A549 (cell line): ENCODE data around the gene CKAP5.
"Not testable (repeated sequence)": the region's sequence is repeated elsewhere in the genome, so short reads cannot be mapped to it uniquely, and the experiment has no call there.

Experiments used
- CTCF ChIP-seq: fragments of >200 bp; sonication (Bioruptor Twin); formaldehyde crosslinking; IDR thresholded peaks from 3 replicates; pipeline ENCODE4 v1.5.1; 2016
- ESRRA ChIP-seq: fragments of 150-350 bp; IDR thresholded peaks from 2 replicates; pipeline ENCODE4 v1.6.1; 2014; ENCODE audit warnings: mild to moderate bottlenecking, low read length, borderline replicate concordance
- JUNB ChIP-seq: fragments of >200 bp; sonication (Bioruptor Twin); formaldehyde crosslinking; IDR thresholded peaks from 2 replicates; pipeline ENCODE4 v1.6.1; 2016
- MAFK ChIP-seq: fragments of 450-650 bp; IDR thresholded peaks from 2 replicates; pipeline ENCODE4 v1.6.1; 2014; ENCODE audit not compliant: partially characterized antibody
- POLR2A ChIP-seq: IDR thresholded peaks from 2 replicates; pipeline ENCODE4 v1.6.1; 2012; ENCODE audit warnings: mild to moderate bottlenecking, low read length
- POLR2AphosphoS2 ChIP-seq: conservative IDR thresholded peaks from 2 replicates; pipeline ENCODE4 v1.6.1; 2012; ENCODE audit warnings: low read length, improper control_type of control experiment, inconsistent platforms
- ZNF302 ChIP-seq: fragments of 250-450 bp; sonication (Bioruptor Pico); IDR thresholded peaks from 2 replicates; pipeline ENCODE4 v1.9.0; 2021; ENCODE audit warnings: inconsistent platforms, mild to moderate bottlenecking, moderate library complexity
- TF ChIP-seq, protein P1 (sequence below): fragments of 200-600 bp; sonication (generic); IDR thresholded peaks from 2 replicates; pipeline ENCODE4 v1.6.1; 2016; ENCODE audit warnings: antibody characterized with exemption, mild to moderate bottlenecking, moderate library complexity

DNA sequence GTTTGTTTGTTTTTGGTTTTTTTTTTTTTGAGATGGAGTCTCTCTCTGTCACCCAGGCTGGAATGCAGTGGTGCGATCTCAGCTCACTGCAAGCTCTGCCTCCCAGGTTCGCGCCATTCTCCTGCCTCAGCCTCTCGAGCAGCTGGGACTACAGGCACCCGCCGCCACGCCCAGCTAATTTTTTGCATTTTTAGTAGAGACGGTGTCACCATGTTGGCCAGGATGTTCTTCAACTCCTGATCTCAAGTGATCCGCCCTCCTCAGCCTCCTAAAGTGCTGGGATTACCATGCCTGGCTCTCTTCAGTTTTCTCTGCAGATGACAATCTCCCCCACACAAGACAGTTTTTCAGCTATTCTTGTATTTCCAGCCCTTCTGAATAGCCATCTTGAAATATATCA is 136.7 kb downstream of the CKAP5 start:
- TF ChIP-seq POLR2A; CTCF; ZNF302 (CRISPR knock-in tag); MAFK; POLR2AphosphoS2; JUNB; ESRRA: not testable (repeated sequence)
- TF ChIP-seq, protein P1, sequence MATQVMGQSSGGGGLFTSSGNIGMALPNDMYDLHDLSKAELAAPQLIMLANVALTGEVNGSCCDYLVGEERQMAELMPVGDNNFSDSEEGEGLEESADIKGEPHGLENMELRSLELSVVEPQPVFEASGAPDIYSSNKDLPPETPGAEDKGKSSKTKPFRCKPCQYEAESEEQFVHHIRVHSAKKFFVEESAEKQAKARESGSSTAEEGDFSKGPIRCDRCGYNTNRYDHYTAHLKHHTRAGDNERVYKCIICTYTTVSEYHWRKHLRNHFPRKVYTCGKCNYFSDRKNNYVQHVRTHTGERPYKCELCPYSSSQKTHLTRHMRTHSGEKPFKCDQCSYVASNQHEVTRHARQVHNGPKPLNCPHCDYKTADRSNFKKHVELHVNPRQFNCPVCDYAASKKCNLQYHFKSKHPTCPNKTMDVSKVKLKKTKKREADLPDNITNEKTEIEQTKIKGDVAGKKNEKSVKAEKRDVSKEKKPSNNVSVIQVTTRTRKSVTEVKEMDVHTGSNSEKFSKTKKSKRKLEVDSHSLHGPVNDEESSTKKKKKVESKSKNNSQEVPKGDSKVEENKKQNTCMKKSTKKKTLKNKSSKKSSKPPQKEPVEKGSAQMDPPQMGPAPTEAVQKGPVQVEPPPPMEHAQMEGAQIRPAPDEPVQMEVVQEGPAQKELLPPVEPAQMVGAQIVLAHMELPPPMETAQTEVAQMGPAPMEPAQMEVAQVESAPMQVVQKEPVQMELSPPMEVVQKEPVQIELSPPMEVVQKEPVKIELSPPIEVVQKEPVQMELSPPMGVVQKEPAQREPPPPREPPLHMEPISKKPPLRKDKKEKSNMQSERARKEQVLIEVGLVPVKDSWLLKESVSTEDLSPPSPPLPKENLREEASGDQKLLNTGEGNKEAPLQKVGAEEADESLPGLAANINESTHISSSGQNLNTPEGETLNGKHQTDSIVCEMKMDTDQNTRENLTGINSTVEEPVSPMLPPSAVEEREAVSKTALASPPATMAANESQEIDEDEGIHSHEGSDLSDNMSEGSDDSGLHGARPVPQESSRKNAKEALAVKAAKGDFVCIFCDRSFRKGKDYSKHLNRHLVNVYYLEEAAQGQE = not testable (repeated sequence)
